ENCODE results near the gene PPFIA4.
A peak's percentile ranks its signal among the peaks of the same experiment; 100 is the strongest.

Gene PPFIA4

DNA sequence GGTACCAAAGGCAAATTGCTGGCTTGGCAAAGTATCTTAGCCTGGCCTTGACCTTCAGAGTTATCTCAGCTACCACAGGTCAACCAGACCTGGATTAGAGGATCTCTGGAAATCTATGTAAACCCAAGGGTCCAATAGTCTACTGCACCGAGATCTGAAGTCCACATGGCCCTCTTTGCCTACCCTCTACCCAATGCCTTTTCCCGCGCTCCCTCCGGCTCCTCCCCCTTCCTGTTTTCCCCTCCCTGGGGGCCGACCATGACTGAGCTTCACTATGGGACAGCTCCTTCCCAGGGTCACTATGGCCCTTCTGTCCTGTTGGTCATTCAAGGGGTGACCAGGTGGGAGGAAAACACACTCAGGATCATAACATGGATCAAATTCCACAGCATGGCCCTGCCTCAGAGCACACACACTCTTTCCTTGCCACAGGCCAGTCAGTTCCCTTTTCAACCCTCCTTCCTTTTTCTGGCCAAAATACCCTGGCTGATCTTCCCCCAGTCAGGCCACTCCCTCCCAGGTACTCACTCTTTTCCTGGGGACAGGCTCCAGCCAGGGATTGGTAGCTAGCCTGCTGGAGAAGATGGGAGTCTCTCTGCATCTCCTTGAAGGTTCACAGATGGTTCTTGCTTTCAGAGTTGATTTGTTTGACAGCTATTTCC, 38.2 kb upstream of the PPFIA4 start:
- H3K27ac ChIP-seq = no peak overlapping the region
- no peak for TF ChIP-seq CTCF (conservative IDR thresholded peaks at IDR 0.05)

DNA sequence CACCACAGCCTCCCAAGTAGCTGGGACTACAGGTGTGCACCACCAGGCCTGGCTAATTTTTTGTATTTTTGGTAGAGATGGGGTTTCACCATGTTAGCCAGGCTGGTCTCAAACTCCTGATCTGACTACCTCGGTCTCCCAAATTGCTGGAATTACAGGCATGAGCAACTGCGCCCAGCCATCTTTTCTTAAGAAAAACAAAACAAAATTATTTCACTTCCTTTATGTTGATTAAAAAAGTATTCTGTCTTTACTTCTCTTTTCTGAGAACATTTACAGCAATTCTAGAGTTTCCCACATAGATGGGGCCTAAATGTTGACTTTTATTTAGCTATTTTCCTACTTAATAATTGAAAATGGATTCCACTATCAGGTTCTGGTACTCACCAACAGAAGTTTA, 36.4 kb upstream of the PPFIA4 start:
- H3K27ac ChIP-seq = no peak overlapping the region
- no peak for TF ChIP-seq CTCF (conservative IDR thresholded peaks at IDR 0.05)

GRCh38 chr1:202991112-202991511, 35.2 kb upstream of the PPFIA4 start:
- no peak overlapping the region for H3K27ac ChIP-seq
- no peak for TF ChIP-seq CTCF (conservative IDR thresholded peaks at IDR 0.05)

DNA sequence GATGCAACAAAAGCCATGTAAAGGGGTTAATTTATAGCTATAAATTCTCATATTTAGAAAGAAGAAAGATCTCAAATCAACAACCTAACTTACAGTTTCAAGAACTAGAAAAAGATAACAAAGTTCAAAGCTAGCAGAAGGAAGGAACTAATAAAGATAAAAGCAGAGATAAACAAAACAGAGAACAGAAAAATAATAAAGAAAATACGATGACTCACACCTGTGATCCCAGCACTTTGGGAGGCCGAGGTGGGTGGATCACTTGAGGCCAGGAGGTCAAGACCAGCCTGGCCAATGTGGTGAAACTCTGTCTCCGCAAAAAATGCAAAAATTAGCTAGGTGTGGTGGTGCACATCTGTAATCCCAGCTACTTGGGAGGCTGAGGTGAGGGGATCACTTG, 31.5 kb upstream of the PPFIA4 start:
- TF ChIP-seq CTCF (conservative IDR thresholded peaks at IDR 0.05) = no peak

DNA sequence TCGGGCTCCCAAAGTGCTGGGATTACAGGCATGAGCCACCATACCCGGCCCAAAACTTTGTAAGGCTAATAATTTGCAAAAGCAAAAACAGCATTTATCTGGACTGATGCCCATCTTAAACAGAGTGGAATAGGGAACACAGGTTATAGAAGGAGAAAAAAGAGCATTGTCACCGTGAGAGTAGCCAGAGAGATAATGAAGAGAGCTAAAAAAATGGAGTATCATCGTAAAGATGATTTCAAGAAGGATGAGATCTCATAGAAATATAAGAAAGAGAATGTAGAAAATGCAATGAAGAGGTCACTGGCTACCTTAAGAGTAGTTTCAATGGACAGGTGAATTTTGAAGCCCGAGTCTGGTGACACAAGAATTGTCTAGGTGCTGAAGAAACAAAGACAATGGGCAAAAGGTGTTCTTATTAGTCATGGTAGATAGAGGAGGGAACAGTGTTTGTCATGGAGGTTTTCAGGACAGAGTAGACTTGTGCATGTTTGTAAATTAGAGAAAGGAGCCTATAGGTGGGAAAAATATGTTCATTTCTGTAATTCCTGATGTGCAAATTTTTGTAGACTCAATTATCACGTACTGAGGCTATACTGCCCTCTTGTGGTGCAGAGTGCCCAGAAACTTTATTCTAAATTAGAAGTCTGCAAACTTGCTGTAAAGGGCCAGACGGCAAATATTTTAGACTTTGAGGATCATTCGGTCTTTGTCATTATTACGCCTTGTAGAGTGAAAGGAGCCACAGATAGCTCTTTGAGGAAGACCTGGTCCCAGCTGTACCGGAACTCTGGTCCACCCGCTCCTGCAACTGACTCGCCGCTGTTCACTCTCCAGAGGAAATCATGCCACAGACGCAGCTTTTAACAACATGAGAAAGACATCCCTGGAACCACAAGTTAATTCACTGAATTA, 27.2 kb upstream of the PPFIA4 start:
- H3K27ac ChIP-seq = peak overlapping the region; percentile 14; the same call in 1 of the 2 replicates
- peak; percentile 88 for TF ChIP-seq CTCF (conservative IDR thresholded peaks at IDR 0.05)

More for the DNA sequence above, 31.5 kb upstream of the PPFIA4 start:
- H3K27ac ChIP-seq = no peak overlapping the region

- H3K27ac ChIP-seq = no peak overlapping the region
- TF ChIP-seq CTCF (conservative IDR thresholded peaks at IDR 0.05) = no peak
These were observed 25.9 kb upstream of the PPFIA4 start for GRCh38 chr1:203000217-203000944.

DNA sequence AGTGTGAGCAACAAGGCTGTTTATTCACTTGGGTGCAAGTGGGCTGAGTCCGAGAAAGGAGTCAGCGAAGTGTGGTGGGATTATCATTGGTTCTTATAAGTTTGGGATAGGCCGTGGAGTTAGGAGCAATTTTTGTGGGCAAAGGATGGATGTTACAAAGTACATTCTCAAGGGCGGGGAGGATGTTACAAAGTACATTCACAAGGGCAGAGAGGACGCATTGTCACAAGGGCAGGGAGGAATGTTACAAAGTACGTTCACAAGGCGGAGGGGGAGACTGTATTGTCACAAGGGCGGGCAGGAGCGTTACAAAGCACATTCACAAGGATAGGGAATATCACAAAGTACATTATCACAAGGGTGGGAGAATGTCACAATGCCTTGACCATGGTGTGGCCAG, 24.3 kb upstream of the PPFIA4 start:
- no peak overlapping the region for H3K27ac ChIP-seq

More for the DNA sequence above, 24.3 kb upstream of the PPFIA4 start:
- TF ChIP-seq CTCF (conservative IDR thresholded peaks at IDR 0.05) = no peak

Data from VCaP (cell line).